Kidney epithelial cell (primary cell): Measurements from ENCODE around the gene ENTPD5. TPM values are rescaled to one million over a fixed set of nuclear protein-coding genes. Genes with fewer than 3 reads are reported as not detected.

Experiments
- DNase-seq: peaks from one replicate; pipeline ENCODE4 v3.0.0-alpha.2; 2010; ENCODE audit warnings: low read depth
- H3K27me3 ChIP-seq: 2 replicates; pipeline ENCODE4 v1.6.0; 2011; ENCODE audit warnings: low read length; ENCODE audit not compliant: control insufficient read depth, insufficient read depth
- H3K36me3 ChIP-seq: 2 replicates; pipeline ENCODE4 v1.5.1; 2011; ENCODE audit warnings: low read length; ENCODE audit not compliant: control insufficient read depth, insufficient read depth
- H3K4me3 ChIP-seq: 2 replicates; pipeline ENCODE4 v1.5.1; 2011; ENCODE audit warnings: low read depth, mild to moderate bottlenecking, control low read depth, low read length
- CTCF ChIP-seq: IDR thresholded peaks from 2 replicates; pipeline ENCODE4 v1.5.1; 2011; ENCODE audit warnings: mild to moderate bottlenecking, moderate library complexity, low read length, control low read depth, inconsistent platforms; ENCODE audit not compliant: insufficient read depth, poor library complexity, severe bottlenecking
- total RNA-seq: library from RNA; depleted of rRNA; stranded (reverse); fragments of >200 nt; gene quantifications from 2 replicates; pipeline ENCODE4 v1.2.3, GENCODE V29; 2015

ENTPD5 gene
- total RNA-seq, 1 donor from 2014 or later, result 13.7 TPM

GRCh38 chr14:73988065-73988464, 31.0 kb downstream of the ENTPD5 start:
- DNase-seq, result no peak
- TF ChIP-seq CTCF, result no peak
- Histone ChIP-seq H3K4me3 (no peak overlapping the region), H3K36me3 (no peaks in the 10 kb centered on the region), H3K27me3 (no peaks in the 10 kb centered on the region)

GRCh38 chr14:73977896-73978295, 41.2 kb downstream of the ENTPD5 start:
- Histone ChIP-seq H3K4me3 (no peak overlapping the region), H3K36me3 (peaks cover 1% of the 10 kb centered on the region), H3K27me3 (no peaks in the 10 kb centered on the region)
- DNase-seq, result no peak
- no peak for TF ChIP-seq CTCF

DNA sequence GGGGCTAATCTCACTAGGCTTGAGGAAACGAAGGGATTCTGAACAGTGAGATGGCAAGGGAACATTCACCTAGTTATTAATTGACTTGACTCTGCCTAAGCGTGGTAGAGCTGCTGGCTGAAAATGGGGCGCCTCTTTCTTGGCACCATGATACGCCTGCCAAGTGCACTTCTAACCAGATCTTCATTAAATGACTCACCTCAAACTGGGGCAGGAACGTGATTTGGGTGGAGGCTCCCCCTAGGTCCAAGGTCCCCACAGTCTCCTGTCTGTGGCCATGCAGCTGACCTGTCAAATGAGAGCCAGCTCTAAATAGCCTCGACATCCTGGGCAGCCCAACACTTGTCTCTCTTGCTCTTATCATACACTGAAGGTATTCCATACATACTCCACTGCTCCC, 43.0 kb downstream of the ENTPD5 start:
- DNase-seq, result no peak
- TF ChIP-seq CTCF, result no peak
- peaks cover 1% of the 10 kb centered on the region for H3K36me3 ChIP-seq

GRCh38 chr14:73973497-73973896, 45.6 kb downstream of the ENTPD5 start:
- DNase-seq, result no peak
- Histone ChIP-seq H3K27me3 (no peaks in the 10 kb centered on the region), H3K36me3 (peaks cover 1% of the 10 kb centered on the region), H3K4me3 (no peak overlapping the region)
- TF ChIP-seq CTCF, result no peak

More for the DNA sequence above, 43.0 kb downstream of the ENTPD5 start:
- Histone ChIP-seq H3K27me3 (no peaks in the 10 kb centered on the region), H3K4me3 (no peak overlapping the region)

GRCh38 chr14:73968885-73969284, 50.2 kb downstream of the ENTPD5 start:
- H3K36me3 ChIP-seq, result peaks cover 1% of the 10 kb centered on the region
- H3K27me3 ChIP-seq, result no peaks in the 10 kb centered on the region
- no peak overlapping the region for H3K4me3 ChIP-seq
- TF ChIP-seq CTCF, result no peak
- DNase-seq, result no peak

GRCh38 chr14:73965216-73965615, 53.9 kb downstream of the ENTPD5 start:
- Histone ChIP-seq H3K4me3 (no peak overlapping the region), H3K27me3 (no peaks in the 10 kb centered on the region), H3K36me3 (peaks cover 3% of the 10 kb centered on the region)
- no peak for TF ChIP-seq CTCF
- no peak for DNase-seq
